Stimulated activated naive CD8-positive, alpha-beta T cell treated with anti-CD3 and anti-CD28 coated beads, Interleukin-15, amount 100 ng/mL, for 72 hours (primary cell): ENCODE data around the gene CEP72.
A peak's percentile ranks its signal among the peaks of the same experiment; 100 is the strongest.
"Not testable (repeated sequence)": the region's sequence is repeated elsewhere in the genome, so short reads cannot be mapped to it uniquely, and the experiment has no call there.

Experiments used
- ATAC-seq: fragments of 150-1000 bp; cut with Tn5 transposase; 2 replicates; pipeline ENCODE4 v1.10.0; 2021; ENCODE audit warnings: mild to moderate bottlenecking, moderate library complexity
- DNase-seq, 2 donors: peaks; one replicate each; pipeline ENCODE4 v3.0.0; 2021 to 2022
- H3K27ac Mint-ChIP-seq, 2 donors: one replicate each; pipeline ENCODE4 v1.8.0; 2022; ENCODE audit warnings: mild to moderate bottlenecking in 2 of 2, mixed read lengths in 2 of 2, moderate library complexity in 2 of 2
- H3K27me3 Mint-ChIP-seq: one replicate; pipeline ENCODE4 v1.8.0; 2022; ENCODE audit warnings: mixed read lengths
- H3K4me1 Mint-ChIP-seq: one replicate; pipeline ENCODE4 v1.8.0; 2022; ENCODE audit warnings: mild to moderate bottlenecking, mixed read lengths
- H3K4me3 Mint-ChIP-seq, 2 donors: one replicate each; pipeline ENCODE4 v1.8.0; 2022; ENCODE audit warnings: mild to moderate bottlenecking in 2 of 2, mixed read lengths in 2 of 2, moderate library complexity in 1 of 2
- H3K9me3 Mint-ChIP-seq, 2 donors: one replicate each; pipeline ENCODE4 v1.8.0; 2022; ENCODE audit warnings: mixed read lengths in 2 of 2

CEP72 gene

GRCh38 chr5:679166-679895 lies 67.2 kb downstream of the CEP72 start:
- H3K9me3 Mint-ChIP-seq, DNase-seq, ATAC-seq, H3K27ac Mint-ChIP-seq, H3K4me1 Mint-ChIP-seq, H3K4me3 Mint-ChIP-seq: not testable (repeated sequence)
- H3K27me3 Mint-ChIP-seq: peaks cover 28% of the 10 kb centered on the region

- ATAC-seq, DNase-seq, H3K27ac Mint-ChIP-seq, H3K4me1 Mint-ChIP-seq, H3K9me3 Mint-ChIP-seq, H3K4me3 Mint-ChIP-seq: not testable (repeated sequence)
- H3K27me3 Mint-ChIP-seq: peaks cover 36% of the 10 kb centered on the region
These were observed 68.1 kb downstream of the CEP72 start for GRCh38 chr5:680118-680795.

GRCh38 chr5:680836-681235 lies 68.7 kb downstream of the CEP72 start:
- not testable (repeated sequence) for H3K9me3 Mint-ChIP-seq, H3K27ac Mint-ChIP-seq, ATAC-seq, H3K4me1 Mint-ChIP-seq, H3K4me3 Mint-ChIP-seq, DNase-seq
- peaks cover 40% of the 10 kb centered on the region for H3K27me3 Mint-ChIP-seq

- H3K4me1 Mint-ChIP-seq, H3K4me3 Mint-ChIP-seq, DNase-seq, H3K9me3 Mint-ChIP-seq, ATAC-seq, H3K27ac Mint-ChIP-seq: not testable (repeated sequence)
- peaks cover 34% of the 10 kb centered on the region for H3K27me3 Mint-ChIP-seq
These were observed 69.4 kb downstream of the CEP72 start for GRCh38 chr5:681317-682191.

GRCh38 chr5:682216-682615 lies 70.1 kb downstream of the CEP72 start:
- not testable (repeated sequence) for DNase-seq

GRCh38 chr5:682651-683358 lies 70.7 kb downstream of the CEP72 start:
- not testable (repeated sequence) for H3K4me1 Mint-ChIP-seq, ATAC-seq, H3K9me3 Mint-ChIP-seq, H3K4me3 Mint-ChIP-seq, DNase-seq, H3K27ac Mint-ChIP-seq
- peaks cover 23% of the 10 kb centered on the region for H3K27me3 Mint-ChIP-seq

More at GRCh38 chr5:682216-682615, 70.1 kb downstream of the CEP72 start:
- not testable (repeated sequence) for ATAC-seq, H3K27ac Mint-ChIP-seq, H3K4me1 Mint-ChIP-seq, H3K9me3 Mint-ChIP-seq, H3K4me3 Mint-ChIP-seq
- peaks cover 28% of the 10 kb centered on the region for H3K27me3 Mint-ChIP-seq

- DNase-seq: no peak
These were observed 71.7 kb downstream of the CEP72 start for GRCh38 chr5:683551-684481.

GRCh38 chr5:684751-685216 lies 72.6 kb downstream of the CEP72 start:
- no peak overlapping the region for H3K4me3 Mint-ChIP-seq
- peaks cover 23% of the 10 kb centered on the region for H3K27me3 Mint-ChIP-seq
- no peak overlapping the region for H3K27ac Mint-ChIP-seq
- no peaks in the 10 kb centered on the region for H3K9me3 Mint-ChIP-seq
- ATAC-seq (no peak), DNase-seq (no peak)
- H3K4me1 Mint-ChIP-seq: no peaks in the 10 kb centered on the region

More at GRCh38 chr5:683551-684481, 71.7 kb downstream of the CEP72 start:
- Mint-ChIP-seq H3K4me1 (no peaks in the 10 kb centered on the region), H3K9me3 (no peaks in the 10 kb centered on the region), H3K27me3 (peaks cover 23% of the 10 kb centered on the region), H3K4me3 (no peak overlapping the region), H3K27ac (no peak overlapping the region)
- no peak for ATAC-seq

GRCh38 chr5:685262-686171 lies 73.4 kb downstream of the CEP72 start:
- Mint-ChIP-seq H3K4me1 (no peaks in the 10 kb centered on the region), H3K4me3 (no peak overlapping the region), H3K9me3 (no peaks in the 10 kb centered on the region), H3K27ac (no peak overlapping the region), H3K27me3 (peaks cover 23% of the 10 kb centered on the region)
- no peak for ATAC-seq
- no peak for DNase-seq

- ATAC-seq, H3K4me3 Mint-ChIP-seq, H3K4me1 Mint-ChIP-seq, H3K9me3 Mint-ChIP-seq, H3K27ac Mint-ChIP-seq, DNase-seq: not testable (repeated sequence)
- H3K27me3 Mint-ChIP-seq: peaks cover 23% of the 10 kb centered on the region
These were observed 74.0 kb downstream of the CEP72 start for GRCh38 chr5:686172-686523.

GRCh38 chr5:686936-687335 lies 74.8 kb downstream of the CEP72 start:
- not testable (repeated sequence) for H3K27ac Mint-ChIP-seq, ATAC-seq, H3K4me3 Mint-ChIP-seq, DNase-seq, H3K9me3 Mint-ChIP-seq, H3K4me1 Mint-ChIP-seq
- H3K27me3 Mint-ChIP-seq: peaks cover 23% of the 10 kb centered on the region

GRCh38 chr5:688348-689010 lies 76.3 kb downstream of the CEP72 start:
- H3K27ac Mint-ChIP-seq, ATAC-seq: not testable (repeated sequence)
- H3K27me3 Mint-ChIP-seq: peaks cover 23% of the 10 kb centered on the region

GRCh38 chr5:690293-690692 lies 78.2 kb downstream of the CEP72 start:
- peak; percentile 10 for ATAC-seq
- not testable (repeated sequence) for H3K27ac Mint-ChIP-seq

More at GRCh38 chr5:688348-689010, 76.3 kb downstream of the CEP72 start:
- H3K4me1 Mint-ChIP-seq, H3K4me3 Mint-ChIP-seq, H3K9me3 Mint-ChIP-seq, DNase-seq: not testable (repeated sequence)

More at GRCh38 chr5:690293-690692, 78.2 kb downstream of the CEP72 start:
- not testable (repeated sequence) for DNase-seq, H3K4me1 Mint-ChIP-seq, H3K4me3 Mint-ChIP-seq, H3K27me3 Mint-ChIP-seq, H3K9me3 Mint-ChIP-seq
